Measurements from ENCODE around the gene TPRX1. TPM values are rescaled to one million over a fixed set of nuclear protein-coding genes. Genes with fewer than 3 reads are reported as not detected.
"Not testable (repeated sequence)": the region's sequence is repeated elsewhere in the genome, so short reads cannot be mapped to it uniquely, and the experiment has no call there.

The TPRX1 gene
- total and polyA plus RNA-seq, 2 donors (not counting 3 experiments of a cell fraction or from before 2014, with no cell fraction given) = not detected

DNA sequence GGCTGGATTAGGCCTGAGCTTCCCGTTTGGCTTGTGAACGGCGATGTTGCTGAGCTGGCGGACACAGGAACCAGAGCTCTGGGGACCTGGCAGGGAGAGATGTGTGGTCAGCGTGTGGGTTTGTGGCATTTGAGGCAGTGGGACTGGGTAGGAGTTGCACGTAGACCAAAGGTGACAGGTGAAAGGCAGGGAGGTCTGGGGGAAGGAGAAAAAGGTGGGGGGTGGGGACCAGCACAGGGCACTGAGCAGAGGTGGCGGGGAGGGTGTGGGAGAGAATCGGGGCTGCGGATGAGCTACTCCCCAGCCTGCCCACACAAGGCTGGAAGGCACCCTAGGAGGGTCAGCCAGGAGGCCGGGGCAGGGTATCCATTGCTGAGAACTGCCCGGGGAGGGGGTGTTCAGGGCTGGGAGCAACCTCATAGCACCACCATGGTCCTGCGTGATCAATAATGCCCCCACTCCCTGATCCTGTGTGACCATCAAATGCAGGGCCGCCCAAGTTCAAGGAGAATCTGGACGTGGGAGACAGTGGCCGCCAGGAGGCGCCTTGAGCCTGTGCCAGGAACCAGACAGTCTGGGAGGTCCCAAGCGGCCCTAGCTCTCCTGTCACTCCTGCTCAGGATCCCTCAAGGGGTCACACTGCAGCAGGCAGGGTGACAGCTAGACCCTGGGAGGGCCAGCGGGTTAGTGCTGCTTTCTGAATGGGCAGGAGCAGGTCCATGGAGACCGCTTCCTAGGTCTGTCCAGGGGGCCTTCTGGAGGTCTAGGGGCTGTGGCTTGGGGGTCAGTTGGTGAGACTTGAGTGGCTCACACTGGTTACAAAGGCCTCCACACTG lies 38.6 kb downstream of the TPRX1 start:
- Histone ChIP-seq H3K27me3 (ENCODE audit: control insufficient read depth in 2 of 2, insufficient read depth in 2 of 2, low read length in 2 of 2) (peaks cover 0 to 2% of the 10 kb centered on the region in 2 experiments), H3K36me3 (ENCODE audit: control insufficient read depth in 2 of 2, extremely low read depth in 1 of 2, insufficient read depth in 2 of 2, low read length in 2 of 2) (no peaks in the 10 kb centered on the region), H3K4me2 (ENCODE audit: insufficient read depth, low read length) (no peak overlapping the region), H3K4me3 (replicated peaks in 1 of 3; ENCODE audit: insufficient read depth in 1 of 3, low read depth in 1 of 3, low read length in 3 of 3) (no peak overlapping the region), H3K9ac (replicated peaks; ENCODE audit: extremely low read depth, insufficient read depth, low read length) (no peak overlapping the region), H3K79me2 (ENCODE audit: control insufficient read depth, insufficient read depth, low read length) (no peaks in the 10 kb centered on the region), H3K9me3 (replicated peaks; ENCODE audit: control insufficient read depth, insufficient read depth, low read length) (no peaks in the 10 kb centered on the region), H2AFZ (ENCODE audit: low read depth, low read length) (no peak overlapping the region), H3K27ac (ENCODE audit: insufficient read depth, low read depth, low read length) (no peak overlapping the region), H3K9me1 (replicated peaks; ENCODE audit: control insufficient read depth, extremely low read depth, insufficient read depth, low read length) (no peaks in the 10 kb centered on the region), H3K4me1 (ENCODE audit: control insufficient read depth, extremely low read depth, insufficient read depth, low read length) (peaks cover 4% of the 10 kb centered on the region), H4K20me1 (replicated peaks; ENCODE audit: control insufficient read depth, extremely low read depth, insufficient read depth, low read length) (no peaks in the 10 kb centered on the region)
- dilution Hi-C loops (cut with MboI; ENCODE audit: extremely low pct_ligation_motif_present, low sequenced_read_pairs) (no loop called here), intact Hi-C loops (cut with micrococcal nuclease) (loop anchor here (1.0 kb wide), 2 partner anchors 13 to 23 kb away; partner anchors contain the start of gene SELENOW)
- ChIA-PET POLR2A (interaction anchor here (0.6 to 0.9 kb wide), 2 partner anchors 8 to 28 kb away, joined by 3 read pairs; no protein-coding TSS in a partner anchor), CTCF (interaction anchor here (0.6 to 7.3 kb wide), 22 partner anchors 10 to 104 kb away, joined by 3 to 169 read pairs (median 6); partner anchors contain the start of genes EHD2 and SELENOW)
- BruUV-seq (replicated peaks) = no TSS peak
- TF ChIP-seq CTCF (IDR thresholded peaks at IDR 0.05; ENCODE audit: extremely low read depth in 1 of 2, insufficient read depth in 1 of 2, low read depth in 1 of 2, low read length in 2 of 2) = peak; percentile 79 to 93
- TF ChIP-seq FOS (IDR thresholded peaks at IDR 0.05; ENCODE audit: borderline replicate concordance, insufficient read depth, low read length) = no peak
- peak; percentile 83 for FAIRE-seq
- peak; percentile 58 for DNase-seq (ENCODE audit: low read depth, low spot score)

GRCh38 chr19:47764705-47765104 lies 39.6 kb downstream of the TPRX1 start:
- H3K4me2 ChIP-seq (ENCODE audit: insufficient read depth, low read length); intact Hi-C loops (cut with micrococcal nuclease); H3K27ac ChIP-seq (ENCODE audit: insufficient read depth, low read depth, low read length); H3K9me3 ChIP-seq (replicated peaks; ENCODE audit: control insufficient read depth, insufficient read depth, low read length); DNase-seq (ENCODE audit: low read depth, low spot score); H3K36me3 ChIP-seq (ENCODE audit: control insufficient read depth in 2 of 2, extremely low read depth in 1 of 2, insufficient read depth in 2 of 2, low read length in 2 of 2); dilution Hi-C loops (cut with MboI; ENCODE audit: extremely low pct_ligation_motif_present, low sequenced_read_pairs); H3K27me3 ChIP-seq (ENCODE audit: control insufficient read depth in 2 of 2, insufficient read depth in 2 of 2, low read length in 2 of 2); BruUV-seq (replicated peaks); H3K9ac ChIP-seq (replicated peaks; ENCODE audit: extremely low read depth, insufficient read depth, low read length); H3K4me1 ChIP-seq (ENCODE audit: control insufficient read depth, extremely low read depth, insufficient read depth, low read length); H2AFZ ChIP-seq (ENCODE audit: low read depth, low read length); H3K4me3 ChIP-seq (replicated peaks in 1 of 3; ENCODE audit: insufficient read depth in 1 of 3, low read depth in 1 of 3, low read length in 3 of 3); FAIRE-seq; H3K79me2 ChIP-seq (ENCODE audit: control insufficient read depth, insufficient read depth, low read length); H4K20me1 ChIP-seq (replicated peaks; ENCODE audit: control insufficient read depth, extremely low read depth, insufficient read depth, low read length); H3K9me1 ChIP-seq (replicated peaks; ENCODE audit: control insufficient read depth, extremely low read depth, insufficient read depth, low read length): not testable (repeated sequence)
- ChIA-PET CTCF (interaction anchor here (0.6 to 7.3 kb wide), 12 partner anchors 9 to 214 kb away, joined by 3 to 169 read pairs (median 6); partner anchors contain the start of gene EHD2), POLR2A (interaction anchor here (0.9 kb wide), 1 partner anchor 7 kb away, joined by 3 read pairs; no protein-coding TSS in a partner anchor)

Measured in endothelial cell of umbilical vein (primary cell).